HK-2 (cell line): ENCODE measurements around the gene KAT14.
"Not testable (repeated sequence)": the region's sequence is repeated elsewhere in the genome, so short reads cannot be mapped to it uniquely, and the experiment has no call there.

Source experiments
- DNase-seq: peaks from one replicate; pipeline ENCODE4 v3.0.0-alpha.2; 2018; ENCODE audit not compliant: unreplicated experiment

The KAT14 gene

DNA sequence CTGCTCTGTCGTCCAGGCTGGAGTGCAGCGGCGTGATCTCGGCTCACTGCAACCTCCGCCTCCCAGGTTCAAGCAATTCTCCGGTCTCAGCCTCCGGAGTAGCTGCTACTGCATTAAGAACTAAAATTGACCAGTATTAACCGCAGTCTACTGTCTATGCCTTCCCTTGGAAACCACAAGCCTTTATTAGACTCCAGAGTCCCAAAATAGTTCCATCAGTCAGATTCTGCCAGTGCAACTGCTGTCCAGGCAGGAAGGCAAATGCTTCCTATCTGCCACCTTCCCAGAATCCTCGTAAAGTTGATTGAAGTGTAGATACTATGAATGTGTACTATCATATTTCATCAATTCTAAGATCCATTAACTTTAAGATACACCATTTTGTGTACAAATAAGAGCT lies 16.7 kb downstream of the KAT14 start:
- DNase-seq: no peak

GRCh38 chr20:18156045-18156444 lies 18.4 kb downstream of the KAT14 start:
- no peak for DNase-seq

DNA sequence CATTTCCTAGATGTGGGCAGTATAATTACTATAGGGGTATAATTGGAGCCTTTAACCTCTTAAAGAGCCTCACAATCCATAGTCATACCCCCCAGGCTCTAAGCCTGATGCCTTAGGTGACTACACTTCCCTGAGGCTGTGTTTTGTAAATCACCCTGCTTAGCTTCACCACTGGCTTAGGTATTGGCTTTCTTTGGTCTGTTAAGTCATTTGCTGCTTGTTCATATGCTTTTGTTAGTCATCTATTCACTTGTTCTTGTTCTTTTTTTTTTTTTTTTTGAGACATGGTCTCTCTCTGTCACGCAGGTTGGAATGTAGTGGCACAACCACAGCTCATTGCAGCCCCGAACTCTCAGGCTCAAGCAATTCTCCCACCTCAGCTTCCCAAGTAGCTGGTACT lies 26.7 kb downstream of the KAT14 start:
- DNase-seq: peak; percentile 16

- DNase-seq: no peak
These were observed 27.9 kb downstream of the KAT14 start for GRCh38 chr20:18165553-18165952.

GRCh38 chr20:18166241-18166881 lies 28.7 kb downstream of the KAT14 start:
- no peak for DNase-seq

DNA sequence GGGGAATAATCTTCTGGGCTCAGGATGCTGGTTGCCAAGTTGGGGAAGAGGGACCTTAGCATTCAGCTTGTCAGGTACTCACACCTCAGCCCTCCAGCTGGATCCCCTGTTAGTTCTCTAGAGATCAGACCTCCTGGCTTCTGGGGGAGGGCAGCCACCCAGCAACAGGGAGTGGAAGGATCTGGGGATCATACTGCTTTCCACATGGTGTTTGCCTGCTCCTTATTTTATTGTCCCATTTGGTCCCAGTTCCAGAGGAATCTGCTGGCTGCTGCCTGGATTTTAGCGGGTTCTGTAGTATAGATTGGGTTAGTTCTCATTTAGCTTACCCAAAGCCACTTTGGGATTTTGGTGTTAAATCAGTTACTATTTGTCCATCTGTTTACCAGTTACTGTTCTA lies 29.3 kb downstream of the KAT14 start:
- no peak for DNase-seq

DNA sequence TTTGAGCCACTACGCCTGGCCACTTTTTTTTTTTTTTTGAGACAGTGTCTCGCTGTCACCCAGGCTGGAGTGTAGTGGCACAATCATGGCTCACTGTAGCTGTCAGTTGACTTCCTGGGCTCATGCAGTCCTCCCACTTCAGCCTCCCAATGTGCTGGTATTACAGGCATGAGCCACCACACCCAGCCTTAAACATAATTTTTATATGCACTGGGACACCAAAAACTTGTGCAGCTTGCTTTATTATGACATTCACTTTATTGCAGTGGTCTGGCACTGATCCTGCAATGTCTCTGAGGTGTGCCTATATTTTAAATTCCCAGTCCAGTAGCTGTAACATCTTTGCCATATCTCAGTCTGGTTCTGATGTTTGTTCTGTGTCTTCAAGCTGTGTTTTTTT lies 34.7 kb downstream of the KAT14 start:
- no peak for DNase-seq

DNA sequence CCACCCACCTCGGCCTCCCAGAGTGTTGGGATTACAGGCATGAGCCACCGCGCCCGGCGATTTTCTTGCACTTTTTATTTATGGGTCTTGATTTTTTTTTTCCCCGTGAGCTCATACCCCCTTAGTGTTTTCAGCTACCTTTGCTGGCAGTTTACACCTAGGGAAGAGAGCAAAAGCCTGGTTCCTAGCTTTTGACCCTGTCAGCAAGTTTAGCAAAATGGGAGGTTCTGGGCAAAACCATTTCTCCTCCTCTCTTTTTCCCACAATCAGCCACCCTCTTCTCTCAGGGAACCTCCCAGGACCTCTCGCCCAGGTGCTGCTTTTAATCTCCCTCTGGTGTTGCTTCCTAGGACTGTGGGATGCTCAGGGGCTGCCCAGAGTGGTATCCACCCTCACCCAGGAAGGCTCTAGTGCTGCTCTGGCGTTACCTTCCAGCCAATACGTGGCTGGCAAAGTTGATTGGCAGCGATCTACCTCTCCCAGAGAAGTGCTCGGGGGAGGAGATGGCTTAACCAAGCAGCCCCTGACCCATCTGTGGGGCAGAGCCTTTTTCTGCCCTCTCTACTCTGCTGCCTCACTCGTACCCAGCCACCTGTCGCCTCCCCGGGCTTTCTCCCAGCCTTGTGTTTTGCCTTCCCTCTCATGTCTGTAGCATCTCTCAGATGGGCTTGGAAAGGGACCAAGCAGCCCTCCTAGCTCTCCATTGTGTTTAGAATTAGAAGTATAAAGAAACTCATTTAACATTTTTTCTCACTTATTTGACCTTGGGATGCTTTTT lies 37.4 kb downstream of the KAT14 start:
- no peak for DNase-seq

DNA sequence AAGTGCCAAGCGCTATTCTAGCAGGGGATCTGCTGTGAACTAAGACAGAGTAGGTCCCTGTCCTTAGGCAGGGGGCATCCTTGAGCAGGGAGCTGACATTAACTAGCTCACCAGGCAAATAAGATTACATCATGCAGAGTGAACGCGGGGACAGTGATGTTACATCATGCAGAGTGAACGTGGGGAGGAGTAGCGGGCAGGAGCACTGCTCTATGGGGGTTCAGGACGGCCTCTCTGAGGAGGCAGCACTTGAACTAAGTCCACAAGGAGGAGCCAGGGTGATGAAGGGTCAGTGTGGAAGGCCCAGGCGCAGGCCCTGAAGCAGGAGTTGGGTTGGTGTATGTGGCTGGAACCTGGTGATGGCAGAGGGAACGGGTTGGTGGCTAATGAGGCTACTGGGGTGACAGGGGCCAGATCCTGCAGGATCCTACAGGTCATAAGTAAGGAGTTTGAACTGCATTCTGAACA lies 38.7 kb downstream of the KAT14 start:
- no peak for DNase-seq

- DNase-seq: not testable (repeated sequence)
These were observed 42.7 kb downstream of the KAT14 start for GRCh38 chr20:18180366-18180765.

- DNase-seq: no peak
These were observed 43.2 kb downstream of the KAT14 start for GRCh38 chr20:18180815-18181214.

- no peak for DNase-seq
These were observed 49.4 kb downstream of the KAT14 start for GRCh38 chr20:18187020-18187419.

DNA sequence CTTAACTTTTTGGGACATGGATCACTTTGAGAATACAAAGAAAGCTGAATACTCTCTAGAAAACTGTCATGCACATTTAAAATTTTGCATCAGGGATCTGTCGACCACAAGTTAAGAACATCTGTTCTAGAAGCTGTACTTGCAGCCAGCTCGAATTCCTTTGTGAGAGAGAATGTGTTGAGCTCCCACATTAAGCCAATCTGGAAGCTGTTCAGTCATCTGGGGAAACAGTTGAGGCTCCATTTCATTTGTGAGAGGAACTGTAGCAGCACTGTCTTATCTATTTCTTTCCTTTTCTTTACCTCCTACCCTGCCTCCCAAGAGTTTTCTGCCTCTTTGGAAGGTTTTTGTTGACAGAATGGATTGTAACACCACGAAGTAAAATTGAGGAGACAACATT lies 50.8 kb downstream of the KAT14 start:
- DNase-seq: no peak

DNA sequence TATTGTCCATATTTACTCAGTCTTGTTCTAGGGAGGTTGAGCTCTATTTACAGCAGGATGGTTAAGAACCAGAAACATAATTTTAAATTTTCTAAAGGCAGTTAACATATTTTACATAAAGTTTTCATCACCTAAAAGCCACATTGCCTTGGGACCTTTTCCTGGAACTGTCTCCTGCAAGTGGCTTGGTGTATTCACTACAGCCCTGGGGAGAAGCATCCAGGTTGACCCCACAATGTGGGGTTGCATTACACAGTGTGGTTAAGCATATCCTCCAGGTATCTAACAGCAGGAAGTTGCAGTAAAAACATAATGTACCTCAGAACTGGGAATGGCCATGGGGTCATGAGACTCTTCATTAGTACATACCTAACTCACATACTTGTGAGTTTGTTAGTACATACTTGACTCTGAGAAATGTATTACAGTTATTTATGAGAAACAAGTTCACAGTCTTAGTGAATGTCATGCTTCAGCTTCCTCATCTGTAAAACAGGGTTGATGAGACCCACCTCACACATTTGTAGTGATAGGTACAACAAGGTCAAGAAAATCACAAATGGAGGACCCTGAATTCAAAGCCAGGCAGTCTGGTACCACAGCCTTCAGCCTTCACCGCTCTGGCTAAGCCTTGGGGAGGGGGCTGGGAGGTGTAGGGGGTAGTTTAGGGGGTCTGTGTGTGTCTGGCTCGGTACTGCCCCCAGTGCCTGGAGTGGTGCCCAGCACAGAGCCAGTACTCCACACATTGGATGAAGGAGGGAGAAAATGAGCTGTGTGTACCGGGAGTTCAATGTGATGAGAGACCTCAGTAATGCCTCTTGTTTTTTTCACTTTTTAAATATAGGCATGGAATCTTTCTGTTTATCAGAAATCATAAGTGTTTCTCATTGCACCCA lies 52.9 kb downstream of the KAT14 start:
- DNase-seq: no peak

- no peak for DNase-seq
These were observed 53.6 kb downstream of the KAT14 start for GRCh38 chr20:18191306-18191705.

DNA sequence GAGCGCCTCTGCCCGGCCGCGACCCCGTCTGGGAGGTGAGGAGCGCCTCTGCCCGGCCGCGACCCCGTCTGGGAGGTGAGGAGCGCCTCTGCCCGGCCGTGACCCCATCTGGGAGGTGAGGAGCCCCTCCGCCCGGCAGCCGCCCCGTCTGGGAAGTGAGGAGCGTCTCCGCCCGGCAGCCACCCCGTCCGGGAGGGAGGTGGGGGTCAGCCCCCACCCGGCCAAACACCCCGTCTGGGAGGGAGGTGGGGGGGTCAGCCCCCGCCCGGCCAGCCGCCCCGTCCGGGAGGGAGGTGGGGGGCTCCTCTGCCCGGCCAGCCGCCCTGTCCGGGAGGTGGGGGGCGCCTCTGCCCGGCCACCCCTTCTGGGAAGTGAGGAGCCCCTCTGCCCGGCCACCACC lies 56.8 kb downstream of the KAT14 start:
- DNase-seq: not testable (repeated sequence)

- no peak for DNase-seq
These were observed 58.3 kb downstream of the KAT14 start for GRCh38 chr20:18195931-18196330.

DNA sequence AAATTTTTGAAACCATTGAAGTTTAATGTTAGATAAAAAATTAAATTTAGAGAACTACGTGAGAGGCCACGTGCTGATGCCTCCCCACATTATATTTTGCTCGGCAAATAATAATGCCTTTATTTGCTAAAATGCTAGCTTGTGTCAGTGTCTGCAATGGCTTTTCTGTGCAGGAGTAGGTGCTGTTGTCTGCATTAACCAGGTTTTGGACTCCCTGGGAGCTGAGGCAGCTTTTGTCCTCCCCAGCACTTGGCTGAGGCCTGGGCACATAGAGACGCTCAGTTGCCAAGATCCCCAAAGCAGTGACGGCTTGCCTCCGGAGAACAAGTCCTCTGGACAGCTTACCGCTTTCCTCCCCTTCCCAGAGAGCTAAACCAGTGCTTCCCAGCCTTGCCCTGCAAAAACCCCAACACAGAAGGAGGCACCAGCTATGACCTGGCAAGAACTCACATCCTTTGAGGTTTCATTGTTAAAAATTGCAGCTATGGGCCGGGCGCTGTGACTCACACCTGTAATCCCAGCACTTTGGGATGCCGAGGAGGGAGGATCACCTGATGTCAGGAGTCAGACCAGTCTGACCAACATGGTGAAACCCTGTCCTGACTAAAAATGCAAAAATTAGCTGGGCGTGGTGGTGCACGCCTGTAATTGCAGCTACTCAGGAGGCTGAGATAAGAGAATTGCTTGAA lies 59.9 kb downstream of the KAT14 start:
- DNase-seq: no peak

DNA sequence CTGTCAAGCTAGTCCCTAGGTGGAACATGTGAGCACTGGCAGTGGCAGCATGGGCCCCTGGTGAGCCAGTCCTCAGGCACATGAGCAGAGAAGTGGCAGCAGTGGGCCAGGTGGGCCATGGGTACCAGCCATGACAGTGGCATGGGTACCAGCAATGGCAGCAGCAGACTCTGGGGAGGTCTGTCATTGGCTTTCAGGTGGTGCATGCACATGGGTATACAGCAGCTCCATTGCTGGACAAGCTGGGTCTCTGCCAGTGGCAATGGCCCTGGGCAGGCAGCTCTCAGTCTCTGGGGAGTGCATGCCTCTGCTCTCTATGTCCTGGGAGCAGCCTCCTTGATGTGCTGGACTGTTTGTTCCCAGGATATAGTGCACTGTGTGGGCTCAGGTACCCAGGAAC lies 65.3 kb downstream of the KAT14 start:
- DNase-seq: no peak

GRCh38 chr20:18203700-18204099 lies 66.0 kb downstream of the KAT14 start:
- DNase-seq: not testable (repeated sequence)

DNA sequence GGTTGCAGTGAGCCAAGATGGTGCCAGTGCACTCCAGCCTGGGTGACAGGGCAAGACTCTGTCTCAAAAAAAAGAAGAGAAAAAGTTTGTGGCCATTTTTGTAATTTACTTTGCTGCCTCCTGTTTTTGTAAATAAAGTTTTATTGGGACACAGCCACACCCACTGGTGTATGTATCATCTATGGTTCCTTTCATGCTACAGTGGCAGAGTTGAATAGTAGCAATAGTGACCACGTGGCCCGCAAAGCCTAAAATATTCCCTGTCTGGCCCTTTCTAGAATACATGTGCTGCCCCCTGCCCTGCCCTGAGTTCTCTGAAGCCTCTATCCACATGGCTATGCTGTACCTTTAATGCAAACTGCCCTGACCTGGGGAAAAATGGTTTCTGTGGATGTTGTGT lies 75.3 kb downstream of the KAT14 start:
- DNase-seq: no peak

GRCh38 chr20:18215566-18215965 lies 77.9 kb downstream of the KAT14 start:
- no peak for DNase-seq
